ENCODE data around the gene GFRA3. TPM values are rescaled to one million over a fixed set of nuclear protein-coding genes. Genes with fewer than 3 reads are reported as not detected.

Gene GFRA3
- total RNA-seq, 1 experiment from 2014 or later: 2.4 TPM

DNA sequence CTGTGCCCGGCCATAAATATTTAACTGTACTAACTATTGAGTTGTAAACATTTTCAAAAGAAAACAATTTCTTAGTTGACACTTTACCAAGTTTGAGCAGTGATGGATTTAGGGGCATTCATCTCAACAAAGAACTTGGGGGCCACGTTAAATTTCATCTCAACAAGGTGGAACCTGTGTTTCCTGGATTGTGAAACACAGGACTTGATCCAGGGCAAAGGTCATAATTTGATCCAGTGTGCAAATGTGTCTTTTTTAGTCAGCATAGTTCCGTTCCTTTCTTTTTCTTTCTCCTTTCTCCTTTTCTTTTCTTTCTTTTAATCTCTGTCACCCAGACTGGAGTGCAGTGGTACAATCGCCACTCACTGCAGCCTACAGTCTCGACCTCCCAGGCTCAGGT, 3.1 kb downstream of the GFRA3 start:
- TF ChIP-seq, protein P1, sequence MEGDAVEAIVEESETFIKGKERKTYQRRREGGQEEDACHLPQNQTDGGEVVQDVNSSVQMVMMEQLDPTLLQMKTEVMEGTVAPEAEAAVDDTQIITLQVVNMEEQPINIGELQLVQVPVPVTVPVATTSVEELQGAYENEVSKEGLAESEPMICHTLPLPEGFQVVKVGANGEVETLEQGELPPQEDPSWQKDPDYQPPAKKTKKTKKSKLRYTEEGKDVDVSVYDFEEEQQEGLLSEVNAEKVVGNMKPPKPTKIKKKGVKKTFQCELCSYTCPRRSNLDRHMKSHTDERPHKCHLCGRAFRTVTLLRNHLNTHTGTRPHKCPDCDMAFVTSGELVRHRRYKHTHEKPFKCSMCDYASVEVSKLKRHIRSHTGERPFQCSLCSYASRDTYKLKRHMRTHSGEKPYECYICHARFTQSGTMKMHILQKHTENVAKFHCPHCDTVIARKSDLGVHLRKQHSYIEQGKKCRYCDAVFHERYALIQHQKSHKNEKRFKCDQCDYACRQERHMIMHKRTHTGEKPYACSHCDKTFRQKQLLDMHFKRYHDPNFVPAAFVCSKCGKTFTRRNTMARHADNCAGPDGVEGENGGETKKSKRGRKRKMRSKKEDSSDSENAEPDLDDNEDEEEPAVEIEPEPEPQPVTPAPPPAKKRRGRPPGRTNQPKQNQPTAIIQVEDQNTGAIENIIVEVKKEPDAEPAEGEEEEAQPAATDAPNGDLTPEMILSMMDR (IDR thresholded peaks at IDR 0.05; ENCODE audit: insufficient read depth in 1 of 2, low read depth in 1 of 2, low read length in 1 of 2, severe bottlenecking in 1 of 2, unreplicated experiment in 1 of 2): no peak
- Mint-ChIP-seq H3K36me3 (ENCODE audit: insufficient read depth, unreplicated experiment) (no peaks in the 10 kb centered on the region), H3K27ac (ENCODE audit: unreplicated experiment) (no peak overlapping the region), H3K4me1 (ENCODE audit: low read depth, unreplicated experiment) (peaks cover 7% of the 10 kb centered on the region), H3K27me3 (ENCODE audit: insufficient read depth, unreplicated experiment) (no peaks in the 10 kb centered on the region), H3K9me3 (ENCODE audit: unreplicated experiment) (no peaks in the 10 kb centered on the region), H3K4me3 (ENCODE audit: unreplicated experiment) (no peak overlapping the region)
- ChIA-PET POLR2A (no interaction called here), CTCF (no interaction called here)
- Histone ChIP-seq H3K27me3 (replicated peaks; ENCODE audit: control insufficient read depth, insufficient read depth, low read length) (no peaks in the 10 kb centered on the region), H3K36me3 (ENCODE audit: control insufficient read depth, insufficient read depth, low read length) (no peaks in the 10 kb centered on the region), H3K9me3 (no peaks in the 10 kb centered on the region), H3K4me3 (ENCODE audit: low read depth, low read length) (no peak overlapping the region), H3K4me1 (0 out of 2 replicates have a peak, but pooled peaks cover 5% of the 10 kb centered on the region)
- intact Hi-C loops (cut with micrococcal nuclease; ENCODE audit: unreplicated experiment): no loop called here
- no TSS peak for BruUV-seq (replicated peaks)
- DNase-seq: peak in 1 of 2 experiments; percentile 6

GRCh38 chr5:138264183-138264582, 10.2 kb downstream of the GFRA3 start:
- intact Hi-C loops (cut with micrococcal nuclease; ENCODE audit: unreplicated experiment): no loop called here
- H3K9me3 ChIP-seq: no peaks in the 10 kb centered on the region
- ChIA-PET POLR2A (no interaction called here), CTCF (no interaction called here)
- Mint-ChIP-seq H3K27ac (ENCODE audit: unreplicated experiment) (no peak overlapping the region), H3K9me3 (ENCODE audit: unreplicated experiment) (no peaks in the 10 kb centered on the region), H3K4me3 (ENCODE audit: unreplicated experiment) (no peak overlapping the region), H3K4me1 (ENCODE audit: low read depth, unreplicated experiment) (no peaks in the 10 kb centered on the region), H3K36me3 (ENCODE audit: insufficient read depth, unreplicated experiment) (no peaks in the 10 kb centered on the region), H3K27me3 (ENCODE audit: insufficient read depth, unreplicated experiment) (peaks cover 4% of the 10 kb centered on the region)
- no TSS peak for BruUV-seq (replicated peaks)
- no peak overlapping the region for H3K4me3 ChIP-seq (ENCODE audit: low read depth, low read length)
- no peak for DNase-seq
- no peaks in the 10 kb centered on the region for H3K27me3 ChIP-seq (replicated peaks; ENCODE audit: control insufficient read depth, insufficient read depth, low read length)
- TF ChIP-seq, protein P1 (IDR thresholded peaks at IDR 0.05; ENCODE audit: insufficient read depth in 1 of 2, low read depth in 1 of 2, low read length in 1 of 2, severe bottlenecking in 1 of 2, unreplicated experiment in 1 of 2): no peak
- H3K4me1 ChIP-seq: no peaks in the 10 kb centered on the region
- no peaks in the 10 kb centered on the region for H3K36me3 ChIP-seq (ENCODE audit: control insufficient read depth, insufficient read depth, low read length)

GRCh38 chr5:138263581-138263980, 10.8 kb downstream of the GFRA3 start:
- H3K4me1 ChIP-seq: no peaks in the 10 kb centered on the region
- H3K4me3 Mint-ChIP-seq (ENCODE audit: unreplicated experiment): no peak overlapping the region
- H3K9me3 Mint-ChIP-seq (ENCODE audit: unreplicated experiment): no peaks in the 10 kb centered on the region
- H3K36me3 Mint-ChIP-seq (ENCODE audit: insufficient read depth, unreplicated experiment): no peaks in the 10 kb centered on the region
- no peaks in the 10 kb centered on the region for H3K9me3 ChIP-seq
- peaks cover 4% of the 10 kb centered on the region for H3K27me3 Mint-ChIP-seq (ENCODE audit: insufficient read depth, unreplicated experiment)
- no peak overlapping the region for H3K4me3 ChIP-seq (ENCODE audit: low read depth, low read length)
- intact Hi-C loops (cut with micrococcal nuclease; ENCODE audit: unreplicated experiment): no loop called here
- CTCF ChIA-PET: no interaction called here
- TF ChIP-seq, protein P1 (IDR thresholded peaks at IDR 0.05; ENCODE audit: insufficient read depth in 1 of 2, low read depth in 1 of 2, low read length in 1 of 2, severe bottlenecking in 1 of 2, unreplicated experiment in 1 of 2): no peak
- no peaks in the 10 kb centered on the region for H3K36me3 ChIP-seq (ENCODE audit: control insufficient read depth, insufficient read depth, low read length)
- DNase-seq: no peak
- POLR2A ChIA-PET: no interaction called here
- no TSS peak for BruUV-seq (replicated peaks)
- H3K27ac Mint-ChIP-seq (ENCODE audit: unreplicated experiment): no peak overlapping the region
- no peaks in the 10 kb centered on the region for H3K4me1 Mint-ChIP-seq (ENCODE audit: low read depth, unreplicated experiment)
- no peaks in the 10 kb centered on the region for H3K27me3 ChIP-seq (replicated peaks; ENCODE audit: control insufficient read depth, insufficient read depth, low read length)
